GM12874 (cell line): ENCODE measurements around the gene RIPPLY3.

Experiments used
- CTCF ChIP-seq: IDR thresholded peaks from 2 replicates; pipeline ENCODE4 v1.5.1; 2011; ENCODE audit warnings: low read depth, mild to moderate bottlenecking, control low read depth, low read length, moderate library complexity; ENCODE audit not compliant: insufficient read depth

Gene RIPPLY3

GRCh38 chr21:36965720-36966065 is 40.8 kb upstream of the RIPPLY3 start:
- TF ChIP-seq CTCF: no peak

GRCh38 chr21:36966066-36966820 is 40.3 kb upstream of the RIPPLY3 start, which contains the start of gene HLCS:
HLCS (minus strand) TSS chr21:36966669; CDS start chr21:36966638, 31 bp downstream.
- peak; percentile 54 for TF ChIP-seq CTCF

- no peak for TF ChIP-seq CTCF
Observed at GRCh38 chr21:36966821-36967768, 39.4 kb upstream of the RIPPLY3 start.

- TF ChIP-seq CTCF: no peak
Observed at GRCh38 chr21:36968414-36968813, 38.1 kb upstream of the RIPPLY3 start.

GRCh38 chr21:36968976-36969375 is 37.5 kb upstream of the RIPPLY3 start:
- TF ChIP-seq CTCF: no peak

- TF ChIP-seq CTCF: no peak
Observed at GRCh38 chr21:36973986-36974850, 32.3 kb upstream of the RIPPLY3 start.

- TF ChIP-seq CTCF: no peak
Observed at GRCh38 chr21:36974851-36975192, 31.7 kb upstream of the RIPPLY3 start.
